GM19395 (cell line): ENCODE data around the gene SPACDR.
A peak's percentile ranks its signal among the peaks of the same experiment; 100 is the strongest.

Experiments
- ATAC-seq: cut with Tn5 transposase; IDR thresholded peaks from one replicate; pipeline ENCODE4 v1.9.1; 2021; ENCODE audit warnings: mild to moderate bottlenecking, moderate library complexity; ENCODE audit not compliant: unreplicated experiment

Gene SPACDR

DNA sequence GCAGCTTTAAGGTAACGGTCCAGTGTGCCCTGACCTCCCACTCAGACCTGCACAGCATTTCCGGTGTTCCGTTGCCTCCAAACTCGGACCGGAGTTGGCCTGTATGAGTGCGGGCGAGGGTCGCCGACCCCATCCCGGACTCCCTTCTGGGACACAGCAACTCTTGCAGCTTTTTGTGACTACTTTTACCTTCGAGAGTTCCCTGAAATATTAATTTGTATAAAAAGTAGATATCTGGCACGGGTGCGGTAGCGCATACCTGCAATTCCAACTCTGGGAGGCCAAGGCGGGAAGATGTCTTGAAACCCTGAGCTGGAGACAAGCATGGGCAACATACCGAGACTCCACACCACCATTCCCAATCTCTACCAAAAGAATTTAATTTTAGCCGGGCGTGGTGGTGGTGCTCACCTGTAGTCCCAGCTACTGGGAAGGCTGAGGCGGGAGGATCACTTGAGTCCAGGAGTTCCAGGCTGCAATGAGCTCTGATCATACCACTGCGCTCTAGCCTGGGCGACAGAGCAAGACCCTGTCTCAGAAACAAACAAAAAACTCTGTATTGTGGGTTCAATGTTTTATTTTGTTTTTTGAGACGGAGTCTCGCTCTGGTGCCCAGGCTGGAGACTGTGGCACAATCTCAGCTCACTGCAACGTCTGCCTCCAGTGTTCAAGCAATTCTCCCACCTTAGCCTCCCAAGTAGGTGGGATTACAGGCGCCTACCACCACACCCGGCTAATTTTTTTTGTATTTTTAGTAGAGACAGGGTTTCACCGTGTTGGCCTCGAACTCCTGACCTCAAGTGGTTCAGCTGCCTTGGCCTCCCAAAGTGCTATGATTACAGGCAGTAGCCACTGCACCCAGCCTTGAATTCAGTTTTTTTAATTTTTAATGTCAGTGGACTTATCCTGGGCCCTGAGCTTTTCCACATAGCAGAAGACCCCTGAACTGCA lies 26.6 kb downstream of the SPACDR start:
- ATAC-seq: no peak

DNA sequence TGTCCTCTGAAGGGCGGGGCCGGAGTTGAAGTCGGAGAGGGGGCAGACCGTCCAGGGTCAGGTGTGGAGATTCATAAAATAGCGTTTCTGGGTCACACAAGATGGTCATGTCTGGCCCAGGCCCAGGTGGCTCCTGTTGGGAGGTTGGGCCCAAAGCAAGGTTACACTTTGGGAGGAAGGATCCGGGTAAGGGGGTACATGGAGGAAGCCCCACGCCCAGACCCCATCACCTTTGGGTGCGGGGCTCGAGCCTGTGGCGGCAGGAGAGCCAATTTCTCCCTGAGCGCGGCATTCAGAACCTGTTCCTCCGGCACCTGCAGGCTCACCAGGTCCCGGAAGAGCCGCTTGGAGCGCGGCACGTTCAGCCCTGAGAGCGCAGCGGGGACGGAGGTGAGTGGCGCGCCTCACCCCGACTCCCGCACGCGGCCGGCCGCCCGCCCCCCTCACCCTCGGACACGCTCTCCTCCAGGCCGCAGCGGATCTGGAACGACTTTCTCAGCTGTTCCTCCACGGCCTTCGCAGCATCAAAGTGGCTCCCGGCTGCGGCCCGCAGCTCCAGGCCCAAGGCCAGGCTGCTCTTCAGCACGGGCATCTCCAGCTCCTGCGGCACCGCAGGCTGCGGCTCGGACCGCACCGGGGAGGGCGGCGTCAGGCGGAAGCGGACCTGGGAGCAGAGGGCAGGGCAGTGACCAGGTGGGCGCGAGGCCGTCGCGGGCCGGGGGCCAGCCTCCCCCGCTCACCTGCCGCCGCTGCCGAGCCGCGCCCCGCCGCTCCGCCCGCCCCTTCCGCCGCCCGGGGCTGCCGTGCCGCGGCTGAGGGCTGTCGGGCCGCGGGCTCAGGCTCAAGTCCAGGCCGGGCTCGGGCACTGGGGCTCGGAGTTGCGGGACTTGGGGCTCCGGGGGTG lies 28.4 kb downstream of the SPACDR start:
- peak; percentile 33 for ATAC-seq

DNA sequence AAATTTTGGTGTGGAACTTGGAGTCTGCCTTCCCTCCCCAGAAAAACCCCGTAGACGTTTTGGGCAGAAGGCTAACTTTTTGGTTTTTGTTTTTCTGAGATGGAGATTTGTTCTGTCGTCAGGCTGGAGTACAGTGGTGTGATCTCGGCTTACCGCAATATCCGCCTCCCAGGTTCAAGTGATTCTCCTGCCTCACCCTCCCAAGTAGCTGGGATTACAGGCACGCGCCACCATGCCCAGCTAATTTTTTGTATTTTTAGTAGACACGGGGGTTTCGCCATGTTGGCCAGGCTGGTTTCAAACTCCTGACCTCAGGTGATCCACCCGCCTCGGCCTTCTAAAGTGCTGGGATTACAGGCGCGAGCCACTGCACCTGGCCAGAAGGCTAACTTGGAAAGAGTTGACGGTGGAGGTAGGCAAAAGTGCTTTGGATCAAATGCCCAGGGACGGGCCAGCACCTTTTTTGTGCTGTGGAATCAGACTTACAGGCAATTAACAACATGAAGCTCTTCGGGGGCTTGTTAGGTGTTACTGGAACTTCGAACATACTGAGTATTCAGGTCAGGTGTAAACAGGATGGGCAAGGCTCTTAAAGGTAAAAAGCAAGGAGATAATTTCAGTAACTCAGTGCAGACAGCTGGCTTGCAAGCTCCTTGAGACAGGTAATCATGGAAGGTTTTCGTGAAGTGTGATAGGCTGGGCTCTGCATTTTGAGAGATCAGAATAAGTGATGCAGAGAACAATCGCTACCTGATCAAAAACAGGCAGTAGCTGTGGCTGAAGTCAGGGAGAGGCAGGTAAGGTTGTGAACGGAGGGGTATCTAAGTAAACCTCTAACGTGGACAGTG lies 29.5 kb downstream of the SPACDR start:
- ATAC-seq: no peak

DNA sequence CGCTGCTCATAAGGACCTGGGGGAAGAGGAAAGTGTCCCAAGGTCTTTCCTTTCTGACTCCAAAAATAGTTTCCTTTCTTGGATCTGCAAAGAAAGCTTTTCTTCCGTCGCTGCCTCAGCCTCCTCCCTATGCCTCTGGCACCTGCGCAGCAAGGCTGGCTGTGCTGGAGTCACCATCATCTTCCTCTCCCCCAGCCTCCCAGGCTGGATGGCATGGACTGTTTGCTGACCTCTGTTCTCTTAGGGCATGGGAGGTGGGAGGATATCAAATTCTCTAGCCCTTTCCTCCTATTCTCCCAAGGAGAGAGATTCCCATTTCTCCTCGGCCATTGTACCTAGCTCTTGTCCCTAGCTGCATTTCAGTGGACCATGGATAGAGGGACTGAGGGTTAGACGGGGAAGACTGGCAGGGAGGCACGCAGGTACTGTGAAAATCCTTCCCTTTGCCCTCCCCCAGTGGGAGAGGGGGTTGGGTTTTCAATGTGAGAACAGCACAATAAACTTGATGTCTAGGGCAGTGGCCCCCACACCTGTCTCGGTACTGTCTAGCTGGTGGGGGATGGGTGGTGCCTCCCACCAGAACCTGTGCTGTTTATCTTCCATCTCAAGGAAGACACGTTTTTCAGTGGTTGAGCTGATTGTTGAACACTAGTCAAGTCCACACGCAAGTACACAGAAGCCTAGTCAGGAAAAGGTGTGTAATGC lies 30.3 kb downstream of the SPACDR start:
- ATAC-seq: no peak

DNA sequence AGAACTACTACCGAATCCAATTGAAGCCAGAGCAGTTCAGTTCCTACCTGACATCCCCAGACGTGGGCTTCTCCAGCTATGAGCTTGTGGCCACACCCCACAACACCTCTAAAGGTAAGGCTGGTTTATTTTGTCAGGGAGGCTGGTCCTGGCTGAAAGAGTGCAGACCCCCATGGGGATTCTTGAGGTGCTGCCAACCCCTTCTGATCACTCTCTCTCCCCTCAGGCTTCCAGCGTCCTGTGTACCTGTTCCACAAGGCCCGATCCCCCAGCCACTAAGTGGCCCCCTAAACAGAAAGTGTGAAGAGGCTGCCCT lies 30.8 kb downstream of the SPACDR start:
- ATAC-seq: no peak

DNA sequence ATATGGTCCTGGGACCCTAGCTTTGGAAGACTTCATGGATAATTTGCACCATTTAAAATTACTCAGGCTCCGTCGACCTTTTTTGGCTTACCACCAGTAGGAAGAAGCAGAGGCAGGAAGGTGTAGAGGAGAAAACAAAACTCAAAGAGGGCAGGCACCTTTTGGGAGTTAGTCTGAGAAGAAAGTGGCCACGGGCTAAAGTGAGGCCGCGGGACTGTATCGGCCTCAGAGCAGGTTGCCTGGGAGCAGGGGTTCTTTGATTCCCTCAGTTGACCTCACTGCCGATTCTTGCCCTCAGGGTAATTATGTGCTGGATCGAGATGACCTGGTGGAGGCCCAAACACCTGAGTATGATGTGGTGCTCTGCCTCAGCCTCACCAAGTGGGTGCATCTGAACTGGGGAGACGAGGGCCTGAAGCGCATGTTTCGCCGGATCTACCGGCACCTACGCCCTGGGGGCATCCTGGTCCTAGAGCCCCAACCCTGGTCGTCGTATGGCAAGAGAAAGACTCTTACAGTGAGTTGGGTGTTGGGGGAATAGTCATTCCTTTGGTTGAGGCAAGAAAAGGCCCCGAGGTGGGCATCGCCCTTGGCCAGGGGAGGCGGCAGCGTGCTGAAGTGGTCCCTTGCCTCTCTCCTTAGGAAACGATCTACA lies 31.3 kb downstream of the SPACDR start:
- no peak for ATAC-seq

DNA sequence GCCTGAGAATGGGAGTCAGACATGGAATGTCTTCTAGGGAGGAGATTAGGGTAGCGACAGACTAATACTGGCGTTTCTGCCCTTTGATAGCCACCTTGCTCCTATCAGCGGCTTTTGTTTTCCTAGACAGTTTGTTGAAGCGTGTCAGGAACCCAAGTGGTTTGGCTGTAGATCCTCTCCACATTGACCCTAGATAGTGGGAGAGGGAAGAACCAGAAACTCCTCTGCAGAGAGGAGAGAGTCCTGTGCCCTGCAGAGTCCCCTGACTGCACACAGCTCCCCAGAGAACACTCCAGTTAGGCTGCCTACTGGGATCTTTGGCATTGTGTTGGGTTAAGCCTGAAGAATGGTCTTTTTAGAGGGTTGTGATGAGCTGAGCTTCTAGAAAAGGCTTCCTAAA lies 32.0 kb downstream of the SPACDR start:
- no peak for ATAC-seq

DNA sequence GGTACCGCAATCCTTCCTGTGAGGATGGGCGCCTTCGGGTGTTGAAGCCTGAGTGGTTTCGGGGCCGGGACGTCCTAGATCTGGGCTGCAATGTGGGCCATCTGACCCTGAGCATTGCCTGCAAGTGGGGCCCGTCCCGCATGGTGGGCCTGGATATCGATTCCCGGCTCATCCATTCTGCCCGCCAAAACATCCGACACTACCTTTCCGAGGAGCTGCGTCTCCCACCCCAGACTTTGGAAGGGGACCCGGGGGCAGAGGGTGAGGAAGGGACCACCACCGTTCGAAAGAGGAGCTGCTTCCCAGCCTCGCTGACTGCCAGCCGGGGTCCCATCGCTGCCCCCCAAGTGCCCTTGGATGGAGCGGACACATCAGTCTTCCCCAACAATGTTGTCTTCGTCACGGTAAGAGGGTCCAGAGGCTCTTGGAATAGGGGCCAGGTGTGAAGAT lies 32.7 kb downstream of the SPACDR start:
- ATAC-seq: no peak

DNA sequence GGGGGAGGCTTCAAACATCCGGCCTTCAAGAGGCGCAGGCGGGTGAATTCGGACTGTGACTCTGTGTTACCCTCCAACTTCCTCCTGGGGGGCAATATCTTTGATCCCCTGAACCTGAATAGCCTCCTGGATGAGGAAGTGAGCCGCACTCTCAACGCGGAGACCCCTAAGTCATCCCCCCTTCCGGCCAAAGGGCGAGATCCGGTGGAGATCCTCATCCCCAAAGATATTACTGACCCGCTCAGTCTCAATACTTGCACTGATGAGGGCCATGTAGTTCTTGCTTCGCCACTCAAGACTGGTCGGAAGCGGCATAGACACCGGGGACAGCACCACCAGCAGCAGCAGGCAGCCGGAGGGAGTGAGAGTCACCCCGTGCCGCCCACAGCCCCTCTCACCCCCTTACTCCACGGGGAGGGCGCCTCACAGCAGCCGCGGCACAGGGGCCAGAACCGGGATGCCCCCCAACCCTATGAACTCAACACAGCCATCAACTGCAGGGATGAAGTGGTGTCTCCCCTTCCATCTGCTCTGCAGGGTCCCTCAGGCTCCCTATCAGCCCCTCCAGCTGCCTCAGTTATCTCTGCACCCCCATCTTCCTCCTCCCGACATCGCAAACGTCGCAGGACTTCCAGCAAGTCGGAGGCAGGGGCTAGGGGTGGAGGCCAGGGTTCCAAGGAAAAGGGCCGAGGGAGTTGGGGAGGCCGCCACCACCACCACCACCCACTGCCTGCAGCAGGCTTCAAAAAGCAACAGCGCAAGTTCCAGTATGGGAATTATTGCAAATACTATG lies 33.4 kb downstream of the SPACDR start:
- no peak for ATAC-seq

DNA sequence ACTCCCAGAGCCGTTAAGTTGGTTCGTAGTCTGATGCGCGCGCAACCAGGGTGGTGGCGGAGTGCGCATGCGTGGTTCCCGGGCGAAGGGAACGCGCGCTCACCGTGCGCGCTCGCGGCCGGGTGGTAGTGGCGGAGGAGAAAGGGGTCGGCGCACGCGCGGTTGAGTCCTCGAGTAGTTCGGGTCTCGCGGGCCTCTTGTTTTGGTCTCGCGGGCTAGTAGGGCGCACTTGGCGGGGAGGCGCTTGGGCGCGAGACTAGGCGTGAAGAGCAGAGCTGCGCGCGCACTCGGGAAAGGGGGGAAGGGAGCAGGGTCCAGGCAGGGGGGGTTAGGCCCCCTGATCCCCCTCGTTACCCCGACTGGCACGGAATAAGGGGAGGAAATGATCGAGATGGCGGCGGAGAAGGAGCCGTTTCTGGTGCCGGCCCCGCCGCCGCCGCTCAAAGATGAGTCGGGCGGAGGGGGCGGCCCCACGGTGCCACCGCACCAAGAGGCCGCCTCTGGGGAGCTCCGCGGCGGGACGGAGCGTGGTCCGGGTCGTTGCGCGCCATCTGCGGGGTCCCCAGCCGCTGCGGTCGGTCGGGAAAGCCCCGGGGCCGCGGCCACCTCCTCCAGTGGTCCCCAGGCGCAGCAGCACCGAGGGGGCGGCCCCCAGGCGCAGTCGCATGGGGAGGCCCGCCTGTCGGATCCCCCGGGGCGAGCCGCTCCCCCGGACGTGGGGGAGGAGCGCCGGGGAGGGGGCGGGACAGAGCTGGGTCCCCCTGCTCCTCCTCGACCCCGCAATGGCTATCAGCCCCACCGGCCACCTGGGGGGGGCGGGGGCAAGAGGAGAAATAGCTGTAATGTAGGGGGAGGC lies 34.2 kb downstream of the SPACDR start, which contains the start of gene MEPCE:
Gene MEPCE, plus strand, starts transcription at position 195 of the 856 bp plus-strand sequence. Its CDS starts 188 bp downstream, at position 383.
- ATAC-seq: peak; percentile 31

DNA sequence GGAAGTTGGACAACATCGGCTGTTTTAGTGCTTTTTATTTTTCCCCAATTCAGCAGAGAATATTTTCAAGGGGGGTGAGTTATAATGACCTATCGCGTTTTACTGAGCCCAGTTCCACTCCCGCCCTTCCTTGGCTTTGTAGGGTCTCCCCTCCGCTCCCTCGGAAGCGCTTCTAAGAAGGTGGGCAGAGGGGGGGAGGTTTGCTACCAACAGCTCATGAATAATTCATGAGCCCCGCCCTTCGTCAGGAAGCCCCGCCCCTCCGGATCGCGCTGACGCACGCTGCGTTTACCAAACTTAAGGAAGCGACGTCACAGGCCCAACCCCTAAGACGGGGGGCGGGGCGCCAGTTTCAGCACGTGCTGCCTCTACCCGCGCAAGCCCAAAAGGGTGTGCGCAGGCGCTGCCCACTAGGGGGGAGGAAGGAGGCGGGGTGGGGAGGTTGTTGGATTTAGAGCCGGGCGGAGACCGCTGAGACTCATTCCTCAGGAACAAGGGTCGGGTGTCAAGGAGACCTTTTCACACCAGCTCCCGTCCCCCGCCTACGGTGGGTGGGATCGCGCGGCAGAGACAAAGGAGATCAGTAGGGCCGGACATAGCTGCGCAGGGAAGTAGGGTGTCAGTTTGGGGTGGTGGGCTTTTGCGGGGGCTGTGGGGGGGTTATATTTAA lies 35.0 kb downstream of the SPACDR start:
- ATAC-seq: peak; percentile 51

DNA sequence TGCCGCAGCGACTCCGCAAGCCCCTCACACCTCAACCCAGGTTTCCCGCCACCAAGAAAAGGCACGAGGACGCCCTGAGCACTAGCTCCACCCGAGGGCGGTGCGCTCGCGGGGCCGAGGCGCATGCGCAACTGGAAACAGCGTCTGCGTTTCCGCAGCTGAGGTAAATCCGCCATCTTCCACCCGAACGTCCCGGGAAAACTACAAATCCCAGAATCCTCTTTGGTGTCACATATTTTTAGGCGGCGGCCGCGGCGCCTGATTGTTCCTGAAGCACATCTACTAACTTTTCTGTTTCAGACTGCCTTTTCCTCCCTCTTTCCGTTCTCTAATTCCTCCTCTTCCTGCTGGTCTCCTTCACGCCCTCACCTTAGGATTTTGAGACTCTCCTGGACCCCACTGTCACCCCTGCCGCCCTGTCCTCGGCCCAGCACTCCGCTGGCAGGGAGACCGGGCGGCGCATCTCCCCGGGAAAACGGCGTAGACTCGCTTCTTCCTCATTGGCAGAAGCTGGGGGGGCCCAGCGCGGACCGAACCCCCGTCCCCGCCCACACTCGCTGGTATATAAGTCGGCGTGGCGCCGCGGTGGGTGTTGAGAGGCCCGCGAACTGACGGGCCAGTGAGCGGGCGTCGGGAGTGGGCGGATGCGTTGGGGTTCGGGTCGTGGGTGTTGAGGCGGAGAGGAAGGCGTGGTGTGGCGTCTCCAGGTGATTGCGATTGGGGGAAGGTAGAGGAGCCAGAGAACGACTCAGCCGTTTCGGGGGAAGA lies 35.7 kb downstream of the SPACDR start, which contains the start of gene ZCWPW1:
Gene ZCWPW1, minus strand, starts transcription at position 505 of the 768 bp plus-strand sequence. CDS start 8,054 bp downstream, outside the sequence.
- peak; percentile 47 for ATAC-seq

DNA sequence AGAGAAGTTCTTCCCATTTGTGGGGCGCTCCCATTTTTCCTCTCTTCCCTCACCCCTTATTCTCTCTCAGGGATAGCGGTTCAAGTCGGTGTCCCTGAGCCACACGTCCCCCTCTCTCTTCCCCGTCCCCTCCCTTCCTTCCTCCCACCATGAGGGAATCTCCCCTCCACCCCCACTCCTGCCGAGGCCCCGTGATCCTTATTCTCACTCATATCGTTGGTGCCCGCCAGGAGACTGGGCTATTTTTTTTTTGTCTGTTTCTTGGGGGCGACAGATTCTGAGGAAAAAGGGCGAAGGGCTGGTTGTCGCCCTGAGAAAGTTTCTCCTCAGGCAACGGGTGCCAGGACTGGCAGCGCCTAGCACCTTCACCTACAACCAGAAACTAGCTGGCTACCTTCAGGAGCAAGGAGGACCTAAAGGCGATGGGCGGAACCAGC lies 36.3 kb downstream of the SPACDR start:
- no peak for ATAC-seq

DNA sequence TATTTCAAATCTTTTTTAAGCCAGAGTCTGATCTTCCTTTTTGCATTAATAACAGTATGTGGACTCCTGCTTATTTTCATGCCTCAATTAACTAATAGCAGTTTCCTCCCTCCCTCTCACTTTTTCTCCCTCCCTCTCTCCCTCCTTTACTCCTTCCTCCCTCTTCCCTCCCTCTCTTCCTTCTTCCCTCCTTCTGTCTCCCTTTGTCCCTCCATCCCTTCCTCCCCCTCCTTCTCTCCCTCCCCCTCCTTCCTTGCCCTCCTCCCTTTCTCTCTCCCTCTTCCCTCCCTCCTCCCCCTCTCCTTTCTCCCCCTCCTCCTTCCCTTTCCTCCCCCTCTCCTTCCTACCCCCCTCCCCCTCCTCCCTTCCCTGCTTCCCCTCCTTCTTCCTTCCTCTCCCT lies 37.5 kb downstream of the SPACDR start:
- ATAC-seq: no peak

DNA sequence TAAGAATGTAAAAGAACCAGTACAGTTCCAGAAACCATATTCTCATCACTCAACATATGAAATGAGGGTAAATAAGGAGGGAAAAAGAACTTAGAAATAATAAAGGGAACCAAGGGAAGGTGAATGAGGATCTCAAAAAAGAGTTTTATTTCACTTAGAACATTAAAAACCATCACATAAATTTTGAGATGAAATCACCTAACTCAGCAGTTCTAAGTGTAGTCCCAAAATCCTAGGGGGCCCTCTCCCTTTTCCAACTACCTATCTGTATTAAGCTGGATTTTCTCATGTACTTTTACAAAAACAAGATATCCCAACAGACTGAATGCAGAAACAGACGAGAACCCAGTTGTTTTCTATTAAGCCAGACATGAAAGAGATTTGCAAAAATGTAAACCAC lies 38.7 kb downstream of the SPACDR start:
- no peak for ATAC-seq

DNA sequence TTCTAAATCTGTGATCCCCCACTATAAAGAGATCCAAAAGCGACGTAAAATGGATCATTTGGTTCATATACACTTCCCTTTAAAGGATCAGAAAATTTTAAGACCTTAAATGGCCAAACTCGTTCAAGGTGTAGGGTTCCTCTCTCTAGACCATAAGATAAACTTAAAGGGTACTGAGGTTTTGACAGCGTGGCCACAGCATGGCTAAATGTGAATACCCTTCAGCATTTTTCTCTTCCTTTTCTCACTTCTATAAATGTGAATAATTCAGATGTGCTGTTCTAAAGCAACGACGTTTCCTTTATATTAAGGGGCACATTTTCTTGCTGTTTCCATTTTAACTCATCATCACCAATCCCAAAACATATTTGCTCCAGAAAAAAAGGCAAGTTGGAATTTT lies 40.7 kb downstream of the SPACDR start:
- ATAC-seq: no peak
